Stimulated activated CD8-positive, alpha-beta memory T cell treated with anti-CD3 and anti-CD28 coated beads, Interleukin-15, amount 100 ng/mL, for 4 hours (primary cell): ENCODE results near the gene NUDT2.
"Not testable (repeated sequence)": the region's sequence is repeated elsewhere in the genome, so short reads cannot be mapped to it uniquely, and the experiment has no call there.

Experiments used
- DNase-seq, 2 donors: peaks; one replicate each; pipeline ENCODE4 v3.0.0-alpha.2; 2020; ENCODE audit warnings: low read depth in 2 of 2

NUDT2 gene

DNA sequence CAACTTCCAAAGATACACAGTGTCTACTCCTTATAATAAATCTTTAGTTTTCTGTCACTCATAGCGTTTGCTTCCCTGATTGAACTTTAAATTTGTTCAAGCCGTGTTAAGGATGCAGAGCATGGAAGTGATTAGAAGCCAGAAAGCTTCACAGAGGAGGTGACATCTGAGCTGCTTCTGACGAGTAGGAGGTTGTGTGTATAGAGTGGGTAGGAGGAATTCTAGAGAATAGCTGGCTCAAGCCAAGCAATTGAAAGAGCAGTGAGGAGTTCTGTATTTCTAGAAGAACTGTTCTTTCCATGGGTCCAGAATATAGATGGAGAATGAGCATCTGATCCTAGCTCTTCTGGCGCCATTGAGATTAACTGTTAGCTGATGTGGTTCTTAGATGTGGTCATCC lies 6.0 kb downstream of the NUDT2 start:
- DNase-seq, result no peak

DNA sequence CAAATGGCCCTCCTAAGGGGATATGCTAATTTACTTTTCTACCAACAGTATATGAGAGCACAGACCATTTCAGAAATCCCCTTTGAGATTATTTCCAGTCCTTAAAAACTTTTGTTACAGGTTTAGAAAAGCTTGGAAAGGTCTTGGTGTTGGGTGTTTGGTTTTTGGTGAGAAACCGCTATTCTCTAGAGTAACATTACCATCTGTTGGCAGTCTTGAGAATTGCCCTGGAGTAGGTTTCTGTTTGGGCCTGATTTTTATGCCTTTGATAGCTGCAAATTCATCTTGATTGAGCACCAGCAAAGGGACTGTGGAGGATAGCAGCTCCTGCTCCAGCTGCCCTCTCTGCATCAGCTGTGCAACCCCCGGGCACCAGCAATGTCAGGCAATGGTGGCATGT lies 8.0 kb downstream of the NUDT2 start:
- DNase-seq, result no peak

DNA sequence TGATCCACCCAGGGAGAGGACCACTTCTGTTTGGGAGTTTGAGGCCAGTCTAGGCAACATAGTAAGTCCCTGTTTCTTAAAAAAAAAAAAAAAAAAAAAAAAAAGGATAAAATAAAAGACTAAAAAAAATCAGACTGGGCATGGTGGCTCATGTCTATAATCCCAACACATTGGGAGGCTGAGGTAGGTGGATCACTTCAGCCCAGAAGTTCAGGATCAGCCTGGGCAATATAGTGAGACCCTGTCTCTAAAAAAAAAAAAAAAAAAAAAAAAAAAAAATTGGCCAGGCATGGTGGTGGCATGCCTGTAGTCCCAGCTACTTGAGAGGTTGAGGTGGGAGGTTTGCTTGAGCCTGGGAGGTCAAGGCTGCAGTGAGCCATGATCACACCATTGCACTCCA lies 8.7 kb downstream of the NUDT2 start:
- DNase-seq, result not testable (repeated sequence)

- DNase-seq, result no peak
Measured at GRCh38 chr9:34338665-34339385, 9.5 kb downstream of the NUDT2 start.

- DNase-seq, result no peak
Measured at GRCh38 chr9:34341659-34342295, 12.4 kb downstream of the NUDT2 start.

DNA sequence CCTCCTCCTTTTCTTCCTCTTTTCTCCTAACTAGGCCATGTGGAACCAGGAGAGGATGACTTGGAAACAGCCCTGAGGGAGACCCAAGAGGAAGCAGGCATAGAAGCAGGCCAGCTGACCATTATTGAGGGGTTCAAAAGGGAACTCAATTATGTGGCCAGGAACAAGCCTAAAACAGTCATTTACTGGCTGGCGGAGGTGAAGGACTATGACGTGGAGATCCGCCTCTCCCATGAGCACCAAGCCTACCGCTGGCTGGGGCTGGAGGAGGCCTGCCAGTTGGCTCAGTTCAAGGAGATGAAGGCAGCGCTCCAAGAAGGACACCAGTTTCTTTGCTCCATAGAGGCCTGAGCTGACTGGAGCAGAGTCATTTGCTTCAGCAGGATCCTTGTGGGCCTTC lies 13.7 kb downstream of the NUDT2 start:
- no peak for DNase-seq

DNA sequence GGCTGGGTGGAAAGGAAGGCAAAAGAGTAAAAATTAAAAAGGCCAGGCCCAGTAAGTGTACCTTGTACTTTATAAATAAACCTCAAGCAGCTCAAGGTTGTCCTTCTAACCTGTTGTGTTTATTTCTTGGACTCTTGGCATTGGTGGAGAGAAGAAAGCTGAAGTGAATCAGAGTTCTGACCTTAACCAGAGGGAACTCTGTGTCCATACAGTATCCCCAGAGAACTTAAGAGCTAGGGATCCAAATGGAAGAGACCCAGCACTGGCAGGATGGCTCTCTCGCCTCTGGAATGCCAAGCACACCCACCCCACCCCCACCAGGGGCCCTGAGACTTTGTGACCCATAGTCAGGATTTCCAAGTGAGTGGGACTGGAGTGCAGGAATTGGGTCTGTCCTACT lies 14.2 kb downstream of the NUDT2 start:
- DNase-seq, result no peak

DNA sequence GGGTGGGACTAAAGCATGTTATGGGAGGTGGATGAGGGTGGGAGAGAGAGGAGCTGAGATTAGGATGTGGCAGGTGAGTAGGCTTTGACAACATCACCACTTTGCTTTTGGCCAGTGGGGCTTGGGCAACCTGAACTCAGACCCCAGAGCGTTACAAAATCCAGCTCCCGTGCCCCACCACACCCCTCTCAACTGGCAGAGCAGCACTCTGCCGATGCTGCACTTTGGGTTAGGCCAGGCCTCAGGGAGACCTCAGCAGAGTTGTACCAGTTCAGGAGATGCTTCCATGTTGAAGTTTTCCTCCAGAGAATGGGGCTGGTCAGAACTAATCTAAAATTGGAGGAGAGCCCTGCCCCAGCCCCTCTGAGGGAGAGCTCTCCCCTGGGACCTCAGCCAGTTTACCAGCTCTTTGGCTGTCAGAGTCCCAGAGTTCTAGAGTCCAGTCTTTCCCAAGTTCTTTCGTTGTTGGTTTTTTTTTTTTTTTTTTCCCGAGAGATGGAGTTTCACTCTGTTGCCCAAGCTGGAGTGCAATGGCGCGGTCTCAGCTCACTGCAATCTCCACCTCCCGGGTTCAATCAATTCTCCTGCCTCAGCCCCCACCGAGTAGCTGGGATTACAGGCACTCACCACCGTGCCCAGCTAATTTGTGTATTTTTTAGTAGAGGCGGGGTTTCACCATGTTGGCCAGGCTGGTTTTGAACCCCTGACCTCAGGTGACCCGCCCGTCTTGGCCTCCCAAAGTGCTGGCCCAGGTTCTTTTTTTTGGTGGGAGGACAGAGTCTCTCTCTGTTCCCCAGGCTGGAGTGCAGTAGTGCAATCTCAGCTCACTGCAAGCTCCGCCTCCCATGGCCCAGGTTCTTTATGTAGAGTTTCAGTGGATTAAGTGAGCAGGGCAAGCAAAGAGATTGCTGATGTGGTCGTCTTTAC lies 17.8 kb downstream of the NUDT2 start:
- no peak for DNase-seq

GRCh38 chr9:34347800-34348158 lies 18.4 kb downstream of the NUDT2 start:
- no peak for DNase-seq

- no peak for DNase-seq
Measured at GRCh38 chr9:34349324-34349723, 20.0 kb downstream of the NUDT2 start.

DNA sequence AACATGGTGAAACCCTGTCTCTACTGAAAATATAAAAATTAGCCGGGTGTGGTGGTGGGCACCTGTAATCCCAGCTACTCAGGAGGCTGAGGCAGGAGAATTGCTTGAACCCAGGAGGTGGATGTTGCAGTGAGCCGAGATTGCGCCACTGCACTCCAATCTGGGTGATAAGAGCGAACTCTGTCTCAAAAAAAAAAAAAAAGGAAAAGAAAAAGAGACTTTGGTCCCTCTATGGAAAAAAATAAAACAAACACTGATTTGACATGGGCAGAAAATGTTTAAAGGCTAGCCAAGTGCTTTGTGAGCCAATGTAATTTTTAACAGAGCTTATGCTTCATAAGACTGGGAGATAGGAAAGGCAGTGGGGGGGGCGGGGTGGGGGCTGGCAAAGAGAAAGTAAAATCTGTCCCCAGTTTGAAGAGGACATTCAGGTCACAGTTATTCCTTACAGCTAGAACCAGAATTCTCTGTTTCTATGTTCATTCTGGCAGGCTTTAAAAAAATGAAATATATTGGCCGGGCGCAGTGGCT lies 22.8 kb downstream of the NUDT2 start:
- DNase-seq, result not testable (repeated sequence)

GRCh38 chr9:34352957-34353356 lies 23.6 kb downstream of the NUDT2 start:
- DNase-seq, result not testable (repeated sequence)

DNA sequence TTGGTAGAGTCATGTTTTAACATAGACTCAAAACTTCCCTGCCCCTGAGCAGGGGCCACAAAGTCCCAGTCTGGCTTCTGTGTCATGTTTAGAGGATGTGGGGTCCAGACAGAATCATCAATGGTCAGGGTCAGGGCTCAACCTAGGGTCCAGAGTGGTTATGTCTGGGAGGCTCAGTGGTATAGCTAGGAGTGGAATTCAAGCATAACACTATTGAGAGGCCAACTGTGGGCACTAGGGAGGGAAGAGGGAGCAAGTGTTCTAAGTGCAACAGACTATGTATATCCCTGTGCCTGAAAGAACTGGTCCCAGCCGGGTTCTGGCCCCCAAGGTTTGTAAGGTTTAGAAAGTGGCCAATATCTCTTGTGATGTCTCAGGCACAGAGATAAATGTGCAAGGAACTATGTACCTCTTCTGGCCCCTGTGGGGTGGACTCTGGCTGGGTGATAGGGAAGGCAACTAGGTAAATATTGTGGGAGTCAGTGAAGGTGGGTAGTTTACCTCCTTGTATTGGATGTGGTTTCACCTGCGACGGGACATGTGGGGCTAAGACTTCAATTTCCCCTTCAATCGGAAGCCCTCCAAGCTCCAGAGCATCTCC lies 33.3 kb downstream of the NUDT2 start:
- DNase-seq, result no peak

GRCh38 chr9:34363619-34364351 lies 34.4 kb downstream of the NUDT2 start:
- no peak for DNase-seq

GRCh38 chr9:34365282-34365681 lies 35.9 kb downstream of the NUDT2 start:
- DNase-seq, result no peak

DNA sequence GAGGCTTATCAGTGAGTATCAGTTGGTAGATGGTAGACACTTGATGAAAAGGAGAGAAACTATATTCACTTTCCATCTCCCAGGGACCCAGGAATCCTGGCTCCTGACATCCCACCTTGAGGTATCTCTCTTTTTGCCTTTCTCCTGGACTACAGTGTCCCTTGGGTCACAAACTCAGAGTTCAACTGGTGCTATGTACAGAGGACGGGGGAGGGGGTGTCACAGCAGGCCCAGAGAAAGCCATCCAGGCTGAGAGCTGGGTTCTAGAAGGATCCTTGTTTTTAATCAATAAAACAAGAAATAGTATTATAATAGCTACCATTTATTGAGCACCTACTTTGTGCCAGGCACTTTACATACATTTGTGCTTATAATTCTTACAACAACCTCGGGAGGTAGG lies 37.0 kb downstream of the NUDT2 start:
- DNase-seq, result no peak

DNA sequence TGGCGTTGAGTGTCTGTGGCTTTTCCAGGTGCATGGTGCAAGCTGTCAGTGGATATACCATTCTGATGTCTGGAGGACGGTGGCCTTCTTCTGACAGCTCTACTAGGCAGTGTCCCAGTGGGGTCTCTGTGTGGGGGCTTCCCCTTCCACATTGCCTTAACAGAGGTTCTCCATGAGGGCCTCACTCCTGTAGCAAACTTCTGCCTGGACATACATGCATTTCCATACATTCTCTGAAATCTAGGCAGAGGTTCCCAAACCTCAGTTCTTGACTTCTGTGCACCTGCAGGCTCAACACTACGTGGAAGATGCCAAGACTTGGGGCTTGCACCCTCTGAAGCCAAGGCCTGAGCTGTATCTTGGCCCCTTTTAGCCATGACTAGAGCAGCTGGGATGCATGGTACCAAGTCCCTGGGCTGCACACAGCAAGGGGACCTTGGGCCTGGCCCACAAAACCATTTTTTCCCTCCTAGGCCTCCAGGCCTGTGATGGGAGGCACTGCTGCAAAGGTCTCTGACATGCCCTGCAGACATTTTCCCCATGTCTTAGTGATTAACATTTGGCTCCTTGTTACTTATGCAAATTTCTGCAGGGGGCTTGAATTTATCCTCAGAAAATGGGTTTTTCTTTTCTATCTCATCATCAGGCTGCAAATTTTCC lies 38.5 kb downstream of the NUDT2 start:
- DNase-seq, result not testable (repeated sequence)

DNA sequence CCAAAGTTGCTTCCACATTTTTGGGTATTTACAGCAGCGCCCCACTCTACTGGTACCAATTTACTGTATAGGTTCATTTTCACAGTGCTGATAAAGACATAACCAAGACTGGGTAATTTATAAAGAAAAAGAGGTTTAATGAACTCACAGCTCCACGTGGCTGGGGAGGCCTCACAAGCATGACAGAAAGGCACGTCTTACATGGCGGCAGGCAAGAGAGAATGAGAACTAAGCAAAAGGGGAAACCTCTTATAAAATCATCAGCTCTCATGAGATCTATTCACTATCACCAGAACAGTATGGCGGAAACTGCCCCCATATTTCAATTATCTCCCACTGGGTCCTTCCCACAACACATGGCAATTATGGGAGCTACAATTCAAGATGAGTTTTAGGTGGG lies 39.4 kb downstream of the NUDT2 start:
- DNase-seq, result not testable (repeated sequence)

GRCh38 chr9:34369636-34370035 lies 40.3 kb downstream of the NUDT2 start:
- no peak for DNase-seq

GRCh38 chr9:34370335-34370969 lies 41.1 kb downstream of the NUDT2 start:
- DNase-seq, result no peak
